Suprapubic skin (tissue), 3 donors: ENCODE measurements around the gene LMLN.

ENCODE experiments used
- POLR2AphosphoS5 ChIP-seq, 3 donors: sonication (generic); formaldehyde crosslinking; IDR thresholded peaks; one replicate each; pipeline ENCODE4 v1.6.1; 2017; ENCODE audit warnings: antibody characterized with exemption in 3 of 3
- TF ChIP-seq, protein P1 (sequence below), 2 donors: fragments of 200-600 bp in 1 of 2; fragments of 450-650 bp in 1 of 2; sonication (generic) in 1 of 2; IDR thresholded peaks; one replicate each; pipeline ENCODE4 v1.5.1; 2016 to 2019; ENCODE audit warnings: antibody characterized with exemption in 2 of 2, mild to moderate bottlenecking in 1 of 2, moderate library complexity in 1 of 2

DNA sequence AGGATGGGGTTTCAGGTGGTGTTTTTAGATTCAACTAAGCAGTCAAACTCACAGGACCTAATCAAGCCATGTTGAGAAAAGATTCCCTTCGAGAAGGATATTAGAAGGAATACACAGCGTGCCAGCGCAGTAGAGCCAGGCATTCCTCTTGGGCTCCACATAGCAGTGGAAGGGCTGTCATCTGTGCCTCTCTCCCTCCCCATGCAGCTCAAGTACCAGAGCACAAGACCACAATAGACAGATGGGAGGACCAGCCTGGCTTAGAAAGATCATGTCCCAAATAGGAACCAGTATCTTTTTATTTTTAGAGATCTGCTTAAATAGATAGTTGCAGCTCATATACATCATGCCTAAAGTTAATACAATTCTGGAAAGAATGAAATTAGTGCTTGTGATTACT lies 37.9 kb downstream of the LMLN start:
- TF ChIP-seq, protein P1, sequence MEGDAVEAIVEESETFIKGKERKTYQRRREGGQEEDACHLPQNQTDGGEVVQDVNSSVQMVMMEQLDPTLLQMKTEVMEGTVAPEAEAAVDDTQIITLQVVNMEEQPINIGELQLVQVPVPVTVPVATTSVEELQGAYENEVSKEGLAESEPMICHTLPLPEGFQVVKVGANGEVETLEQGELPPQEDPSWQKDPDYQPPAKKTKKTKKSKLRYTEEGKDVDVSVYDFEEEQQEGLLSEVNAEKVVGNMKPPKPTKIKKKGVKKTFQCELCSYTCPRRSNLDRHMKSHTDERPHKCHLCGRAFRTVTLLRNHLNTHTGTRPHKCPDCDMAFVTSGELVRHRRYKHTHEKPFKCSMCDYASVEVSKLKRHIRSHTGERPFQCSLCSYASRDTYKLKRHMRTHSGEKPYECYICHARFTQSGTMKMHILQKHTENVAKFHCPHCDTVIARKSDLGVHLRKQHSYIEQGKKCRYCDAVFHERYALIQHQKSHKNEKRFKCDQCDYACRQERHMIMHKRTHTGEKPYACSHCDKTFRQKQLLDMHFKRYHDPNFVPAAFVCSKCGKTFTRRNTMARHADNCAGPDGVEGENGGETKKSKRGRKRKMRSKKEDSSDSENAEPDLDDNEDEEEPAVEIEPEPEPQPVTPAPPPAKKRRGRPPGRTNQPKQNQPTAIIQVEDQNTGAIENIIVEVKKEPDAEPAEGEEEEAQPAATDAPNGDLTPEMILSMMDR (IDR thresholded peaks at IDR 0.05), result no peak
- no peak for TF ChIP-seq POLR2AphosphoS5 (IDR thresholded peaks at IDR 0.05)
